HCT116 (cell line): ENCODE measurements around the gene TEX2.

ENCODE experiments used
- CEBPB ChIP-seq: IDR thresholded peaks from 2 replicates; pipeline ENCODE4 v1.6.1; 2012; ENCODE audit warnings: low read depth
- CTCF ChIP-seq, 3 experiments: fragments of 200-600 bp in 1 of 3; sonication (generic) in 1 of 3; IDR thresholded peaks in 2 of 3; conservative IDR thresholded peaks in 1 of 3; 2 replicates each; pipeline ENCODE4 v1.5.1; 2012 to 2017; ENCODE audit warnings: low read depth in 2 of 3, low read length in 2 of 3, antibody characterized with exemption in 1 of 3, borderline replicate concordance in 1 of 3, control low read depth in 1 of 3, mild to moderate bottlenecking in 1 of 3, mixed read lengths in 1 of 3, mixed run types in 1 of 3, moderate library complexity in 1 of 3; ENCODE audit not compliant: insufficient read depth in 1 of 3
- EZH2 ChIP-seq: fragments of 200-600 bp; sonication (generic); IDR thresholded peaks from 2 replicates; pipeline ENCODE4 v1.6.1; 2017; ENCODE audit warnings: antibody characterized with exemption, mixed run types
- EZH2phosphoT487 ChIP-seq: fragments of 200-600 bp; IDR thresholded peaks from 2 replicates; pipeline ENCODE4 v1.6.1; 2018; ENCODE audit warnings: antibody characterized with exemption, borderline replicate concordance
- POLR2A ChIP-seq: IDR thresholded peaks from 2 replicates; pipeline ENCODE4 v1.7.0; 2011; ENCODE audit warnings: borderline replicate concordance; ENCODE audit not compliant: insufficient read depth, insufficient read length; ENCODE audit errors: extremely low read depth
- POLR2AphosphoS5 ChIP-seq: IDR thresholded peaks from 2 replicates; pipeline ENCODE4 v1.6.1; 2011; ENCODE audit warnings: mild to moderate bottlenecking, low read depth, low read length, moderate library complexity
- REST ChIP-seq: IDR thresholded peaks from 2 replicates; pipeline ENCODE4 v1.6.1; 2012; ENCODE audit warnings: low read depth
- SIN3A ChIP-seq: IDR thresholded peaks from 2 replicates; pipeline ENCODE4 v1.6.1; 2012; ENCODE audit warnings: low read depth
- YY1 ChIP-seq: IDR thresholded peaks from 2 replicates; pipeline ENCODE4 v1.6.1; 2011; ENCODE audit warnings: low read length, low read depth, moderate library complexity, mild to moderate bottlenecking; ENCODE audit not compliant: insufficient replicate concordance; ENCODE audit errors: extremely low read depth
- ZFX ChIP-seq: fragments of 450-650 bp; IDR thresholded peaks from 2 replicates; pipeline ENCODE4 v1.6.1; 2017
- TF ChIP-seq, protein P1 (sequence below): IDR thresholded peaks from 2 replicates; pipeline ENCODE4 v1.6.1; 2012

DNA sequence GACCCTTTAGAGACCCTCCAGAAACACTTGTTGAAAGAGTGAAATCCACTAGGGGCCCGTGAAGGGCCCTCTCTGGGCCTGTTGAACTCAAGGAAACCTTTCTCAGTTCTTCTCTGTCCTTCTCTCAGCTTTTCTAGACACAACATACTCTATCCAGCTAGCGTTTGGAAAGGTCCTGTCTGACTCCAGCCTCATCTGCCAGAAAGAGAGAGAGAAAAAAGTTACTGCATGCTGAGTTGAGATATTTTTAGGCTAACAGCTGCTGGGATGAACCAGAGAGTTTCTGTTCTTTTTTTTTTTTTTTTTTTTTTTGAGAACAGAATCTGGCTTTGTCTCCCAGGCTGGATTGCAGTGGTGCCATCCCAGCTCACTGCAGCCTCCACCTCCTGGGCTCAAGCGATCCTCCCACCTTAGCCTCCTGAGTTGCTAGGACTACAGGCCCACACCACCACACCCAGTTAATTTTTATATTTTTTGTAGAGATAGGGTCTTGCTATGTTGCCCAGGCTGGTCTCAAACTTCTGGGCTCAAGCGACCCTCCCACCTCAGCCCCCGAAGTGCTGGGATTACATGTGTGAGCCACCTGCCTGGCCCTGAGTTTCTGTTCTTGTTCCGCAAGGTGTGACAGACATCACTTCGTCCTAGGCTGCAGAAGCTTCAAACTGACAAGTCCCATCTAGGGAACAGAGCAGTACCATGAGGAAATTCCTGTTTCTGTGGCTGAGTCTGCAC lies 14.9 kb upstream of the TEX2 start:
- no peak for TF ChIP-seq EZH2phosphoT487
- TF ChIP-seq EZH2: no peak
- no peak for TF ChIP-seq REST
- no peak for TF ChIP-seq CTCF (IDR thresholded peaks at IDR 0.05 in 2 of 3, conservative IDR thresholded peaks at IDR 0.05 in 1 of 3; ENCODE audit: borderline replicate concordance in 1 of 3, insufficient read depth in 1 of 3, low read depth in 2 of 3, low read length in 2 of 3)
- TF ChIP-seq POLR2AphosphoS5: no peak
- no peak for TF ChIP-seq YY1
- no peak for TF ChIP-seq SIN3A
- TF ChIP-seq, protein P1, sequence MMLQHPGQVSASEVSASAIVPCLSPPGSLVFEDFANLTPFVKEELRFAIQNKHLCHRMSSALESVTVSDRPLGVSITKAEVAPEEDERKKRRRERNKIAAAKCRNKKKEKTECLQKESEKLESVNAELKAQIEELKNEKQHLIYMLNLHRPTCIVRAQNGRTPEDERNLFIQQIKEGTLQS: no peak
- no peak for TF ChIP-seq POLR2A
- TF ChIP-seq CEBPB: no peak
- TF ChIP-seq ZFX: no peak
